SK-N-MC (cell line): ENCODE measurements around the gene ADH7.
"Not testable (repeated sequence)": the region's sequence is repeated elsewhere in the genome, so short reads cannot be mapped to it uniquely, and the experiment has no call there.

ENCODE experiments used
- DNase-seq: peaks from one replicate; pipeline ENCODE4 v3.0.0-alpha.2; 2011; ENCODE audit warnings: low read depth, low spot score
- H3K27ac ChIP-seq: fragments of 200-600 bp; sonication (generic); 2 replicates; pipeline ENCODE4 v1.5.1; 2016; ENCODE audit warnings: mixed run types
- H3K36me3 ChIP-seq: fragments of 200-600 bp; sonication (generic); 2 replicates; pipeline ENCODE4 v1.6.1; 2017; ENCODE audit warnings: antibody characterized with exemption, low read length, mixed read lengths; ENCODE audit not compliant: insufficient read depth
- H3K4me3 ChIP-seq: fragments of 200-600 bp; sonication (generic); 2 replicates; pipeline ENCODE4 v1.5.1; 2016
- H3K9ac ChIP-seq: fragments of 200-600 bp; sonication (generic); 2 replicates; pipeline ENCODE4 v1.8.0; 2017; ENCODE audit warnings: mixed run types, mixed read lengths; ENCODE audit not compliant: insufficient read length
- H3K9me3 ChIP-seq: fragments of 200-600 bp; sonication (generic); 2 replicates; pipeline ENCODE4 v1.6.1; 2017; ENCODE audit warnings: low read depth, mild to moderate bottlenecking, antibody characterized with exemption, low read length, moderate library complexity, mixed read lengths
- EZH2 ChIP-seq: fragments of 200-600 bp; sonication (generic); IDR thresholded peaks from one replicate; pipeline ENCODE4 v1.6.1; 2017; ENCODE audit warnings: antibody characterized with exemption
- FOXP2 ChIP-seq: optimal IDR thresholded peaks from 2 replicates; pipeline ENCODE3; 2011; ENCODE audit warnings: mild to moderate bottlenecking, moderate library complexity; ENCODE audit not compliant: insufficient read depth; ENCODE audit errors: extremely low read length, control extremely low read depth
- POLR2AphosphoS5 ChIP-seq: IDR thresholded peaks from 2 replicates; pipeline ENCODE4 v1.6.1; 2012; ENCODE audit warnings: mild to moderate bottlenecking, low read depth, low read length, borderline replicate concordance

ADH7 gene

GRCh38 chr4:99437723-99438404, 2.7 kb upstream of the ADH7 start:
- H3K36me3 ChIP-seq, result no peaks in the 10 kb centered on the region
- DNase-seq, result no peak
- H3K4me3 ChIP-seq, result peak overlapping the region; percentile 65
- no peak overlapping the region for H3K9ac ChIP-seq
- H3K9me3 ChIP-seq, result no peaks in the 10 kb centered on the region
- TF ChIP-seq POLR2AphosphoS5, result peak; percentile 15; the same call in 1 of the 2 replicates
- TF ChIP-seq EZH2, result no peak
- no peak for TF ChIP-seq FOXP2
- peak overlapping the region; percentile 88 for H3K27ac ChIP-seq

- TF ChIP-seq POLR2AphosphoS5, result no peak; the same call in 1 of the 2 replicates
- no peak for TF ChIP-seq EZH2
- TF ChIP-seq FOXP2, result no peak
- DNase-seq, result no peak
- H3K36me3 ChIP-seq, result no peaks in the 10 kb centered on the region
- no peaks in the 10 kb centered on the region for H3K9me3 ChIP-seq
- H3K27ac ChIP-seq, result peak overlapping the region; percentile 88
- peak overlapping the region; percentile 65 for H3K4me3 ChIP-seq
- H3K9ac ChIP-seq, result no peak overlapping the region
Measured at GRCh38 chr4:99436976-99437722, 2.0 kb upstream of the ADH7 start.

- Histone ChIP-seq H3K9ac (no peak overlapping the region), H3K27ac (no peak overlapping the region), H3K36me3 (no peaks in the 10 kb centered on the region), H3K9me3 (no peaks in the 10 kb centered on the region), H3K4me3 (no peak overlapping the region)
- DNase-seq, result no peak
- TF ChIP-seq POLR2AphosphoS5 (no peak), FOXP2 (no peak), EZH2 (no peak)
Measured at GRCh38 chr4:99436462-99436861, 1.3 kb upstream of the ADH7 start.

GRCh38 chr4:99430106-99430505, 5.0 kb downstream of the ADH7 start:
- H3K4me3 ChIP-seq, result no peak overlapping the region
- no peak for DNase-seq
- no peaks in the 10 kb centered on the region for H3K36me3 ChIP-seq
- no peak overlapping the region for H3K27ac ChIP-seq
- TF ChIP-seq FOXP2 (no peak), POLR2AphosphoS5 (no peak), EZH2 (no peak)
- no peak overlapping the region for H3K9ac ChIP-seq
- no peaks in the 10 kb centered on the region for H3K9me3 ChIP-seq

GRCh38 chr4:99417125-99417524, 18.0 kb downstream of the ADH7 start:
- TF ChIP-seq EZH2 (no peak), FOXP2 (no peak), POLR2AphosphoS5 (no peak)
- Histone ChIP-seq H3K36me3 (no peaks in the 10 kb centered on the region), H3K9ac (no peak overlapping the region), H3K4me3 (no peak overlapping the region), H3K27ac (no peak overlapping the region), H3K9me3 (no peaks in the 10 kb centered on the region)
- no peak for DNase-seq

- not testable (repeated sequence) for DNase-seq
Measured at GRCh38 chr4:99415762-99416161, 19.4 kb downstream of the ADH7 start.

GRCh38 chr4:99414902-99415301, 20.2 kb downstream of the ADH7 start:
- not testable (repeated sequence) for H3K9ac ChIP-seq, H3K9me3 ChIP-seq, H3K4me3 ChIP-seq, H3K36me3 ChIP-seq, H3K27ac ChIP-seq, DNase-seq

More at GRCh38 chr4:99415762-99416161, 19.4 kb downstream of the ADH7 start:
- H3K9me3 ChIP-seq, H3K9ac ChIP-seq, H3K36me3 ChIP-seq, H3K4me3 ChIP-seq, H3K27ac ChIP-seq: not testable (repeated sequence)

- no peak for DNase-seq
- Histone ChIP-seq H3K27ac (no peak overlapping the region), H3K36me3 (no peaks in the 10 kb centered on the region), H3K4me3 (no peak overlapping the region), H3K9me3 (no peaks in the 10 kb centered on the region), H3K9ac (no peak overlapping the region)
- no peak for TF ChIP-seq EZH2
- no peak for TF ChIP-seq POLR2AphosphoS5
- no peak for TF ChIP-seq FOXP2
Measured at GRCh38 chr4:99414401-99414800, 20.7 kb downstream of the ADH7 start.

GRCh38 chr4:99413140-99413539, 22.0 kb downstream of the ADH7 start:
- DNase-seq, result no peak
- H3K36me3 ChIP-seq, result no peaks in the 10 kb centered on the region
- H3K9ac ChIP-seq, result no peak overlapping the region
- TF ChIP-seq FOXP2 (no peak), EZH2 (no peak), POLR2AphosphoS5 (no peak)
- H3K9me3 ChIP-seq, result no peaks in the 10 kb centered on the region
- no peak overlapping the region for H3K27ac ChIP-seq
- no peak overlapping the region for H3K4me3 ChIP-seq
